KOPT-K1 (cell line): ENCODE results near the gene EPHB2.

Source experiments
- H3K27ac ChIP-seq: fragments of 200-600 bp; sonication (generic); 2 replicates; pipeline ENCODE4 v1.5.1; 2016; ENCODE audit warnings: antibody characterized with exemption, mild to moderate bottlenecking, low read depth, low read length; ENCODE audit not compliant: poor library complexity, severe bottlenecking
- H3K36me3 ChIP-seq: fragments of 200-600 bp; sonication (generic); 2 replicates; pipeline ENCODE4 v1.5.1; 2017; ENCODE audit warnings: antibody characterized with exemption, mild to moderate bottlenecking, low read length, moderate library complexity; ENCODE audit not compliant: insufficient read depth
- H3K9me3 ChIP-seq: fragments of 200-600 bp; sonication (generic); 2 replicates; pipeline ENCODE4 v1.5.1; 2017; ENCODE audit warnings: antibody characterized with exemption, low read length, mild to moderate bottlenecking; ENCODE audit not compliant: insufficient read depth, poor library complexity, severe bottlenecking

EPHB2 gene

GRCh38 chr1:22854688-22855565 is 144.3 kb downstream of the EPHB2 start:
- Histone ChIP-seq H3K36me3 (no peaks in the 10 kb centered on the region), H3K9me3 (no peaks in the 10 kb centered on the region), H3K27ac (no peak overlapping the region)

DNA sequence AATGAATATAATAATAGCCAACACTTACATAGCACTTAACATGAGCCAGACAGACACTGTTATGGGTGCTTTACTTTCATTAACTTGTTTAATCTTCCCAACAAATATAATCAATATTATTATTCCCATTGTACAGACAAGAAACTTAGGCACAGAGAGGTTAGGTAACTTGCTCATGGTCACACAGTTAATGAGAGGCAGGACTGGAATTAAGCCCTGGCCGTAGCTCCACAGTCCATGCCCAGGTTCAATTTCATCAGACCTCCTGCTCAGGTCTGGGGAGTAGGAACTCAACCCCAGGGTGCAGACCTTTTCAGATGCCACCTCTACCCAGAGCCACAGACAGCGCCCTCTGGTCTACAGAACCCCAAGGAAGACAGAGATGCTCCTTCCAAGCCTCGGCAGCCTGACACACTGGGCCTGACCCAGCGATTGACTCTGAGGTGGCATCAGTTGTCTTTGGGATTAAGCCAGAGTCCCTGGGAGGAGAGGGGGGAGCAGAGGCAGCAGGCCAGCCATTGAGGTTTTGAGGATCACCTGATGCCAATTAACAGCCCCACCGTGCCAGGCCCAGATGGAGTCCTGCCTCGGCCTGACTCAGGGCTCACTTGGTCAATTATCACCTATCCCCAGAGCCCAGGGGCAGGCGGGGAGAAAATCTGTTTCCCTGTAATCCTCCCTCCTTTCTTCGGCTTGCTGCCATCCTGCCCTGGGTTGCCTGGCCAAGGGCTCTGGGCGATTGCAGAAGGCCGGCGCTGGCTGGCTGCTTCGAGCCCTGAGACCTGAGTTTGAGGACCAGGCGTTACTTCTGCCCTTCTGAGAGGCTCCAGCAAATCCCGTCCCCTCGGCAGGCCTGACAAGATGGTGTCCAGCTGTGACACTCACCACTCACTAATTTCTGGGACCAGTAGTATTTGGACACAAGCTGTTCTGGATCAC is 145.3 kb downstream of the EPHB2 start:
- Histone ChIP-seq H3K27ac (no peak overlapping the region), H3K36me3 (no peaks in the 10 kb centered on the region), H3K9me3 (no peaks in the 10 kb centered on the region)

DNA sequence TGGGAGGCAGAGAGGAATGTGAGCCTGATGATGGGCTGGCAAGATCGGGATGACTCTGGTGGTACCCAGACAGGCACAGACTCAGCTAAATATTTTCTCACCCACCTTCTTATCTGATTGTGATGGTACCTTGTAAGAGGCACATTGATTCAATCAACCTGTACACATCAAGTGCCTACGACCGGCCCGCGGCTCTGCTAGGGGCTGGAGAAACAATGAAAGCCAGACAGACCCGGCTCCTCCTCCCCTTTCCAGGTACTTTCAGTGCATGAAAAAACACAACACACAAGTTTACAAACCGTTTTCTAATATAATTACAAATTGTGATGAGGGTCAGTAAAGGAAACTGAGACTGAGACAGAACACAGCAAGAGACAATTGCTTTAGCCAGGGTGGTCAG is 147.0 kb downstream of the EPHB2 start:
- no peaks in the 10 kb centered on the region for H3K36me3 ChIP-seq
- H3K9me3 ChIP-seq: no peaks in the 10 kb centered on the region
- no peak overlapping the region for H3K27ac ChIP-seq

DNA sequence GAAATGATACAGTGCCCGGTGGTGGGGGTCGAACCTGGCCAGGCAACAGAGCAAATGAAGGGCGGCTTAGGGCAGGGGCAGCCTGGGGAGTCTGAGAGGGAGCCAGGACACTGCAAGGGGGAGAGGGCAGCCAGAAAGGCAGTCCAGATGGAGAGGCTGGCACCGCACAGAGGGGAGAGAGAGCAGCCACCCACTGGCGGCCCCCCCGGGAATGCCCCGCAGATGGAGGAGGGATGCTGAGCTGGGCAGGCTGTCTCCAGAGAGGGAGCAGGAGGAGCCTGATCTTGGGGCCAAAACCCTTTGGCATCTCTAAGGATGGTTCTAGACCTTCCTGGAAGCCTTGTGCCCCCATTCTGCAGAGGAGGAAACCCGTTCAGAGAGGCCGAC is 149.8 kb downstream of the EPHB2 start:
- H3K9me3 ChIP-seq: no peaks in the 10 kb centered on the region
- no peaks in the 10 kb centered on the region for H3K36me3 ChIP-seq
- H3K27ac ChIP-seq: no peak overlapping the region

GRCh38 chr1:22860883-22861385 is 150.3 kb downstream of the EPHB2 start:
- no peaks in the 10 kb centered on the region for H3K36me3 ChIP-seq
- H3K9me3 ChIP-seq: no peaks in the 10 kb centered on the region
- H3K27ac ChIP-seq: no peak overlapping the region

- H3K36me3 ChIP-seq: no peaks in the 10 kb centered on the region
- no peak overlapping the region for H3K27ac ChIP-seq
- no peaks in the 10 kb centered on the region for H3K9me3 ChIP-seq
Observed at GRCh38 chr1:22861764-22862440, 151.3 kb downstream of the EPHB2 start.

DNA sequence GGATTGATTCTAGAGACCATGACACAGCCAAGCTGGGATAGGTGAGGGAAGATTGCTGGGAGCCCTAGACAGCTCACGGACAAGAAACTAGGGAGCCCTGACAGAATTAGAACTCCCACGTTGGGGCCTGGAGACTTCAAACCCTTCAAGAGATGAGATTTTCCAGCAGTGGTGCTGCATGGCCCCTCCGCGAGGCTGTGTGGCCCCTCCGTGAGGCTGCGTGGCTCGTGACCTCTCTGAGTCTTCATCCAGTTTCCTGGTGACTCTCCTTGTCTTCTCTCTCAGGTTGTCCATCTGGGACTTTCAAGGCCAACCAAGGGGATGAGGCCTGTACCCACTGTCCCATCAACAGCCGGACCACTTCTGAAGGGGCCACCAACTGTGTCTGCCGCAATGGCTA is 152.1 kb downstream of the EPHB2 start:
- H3K36me3 ChIP-seq: no peaks in the 10 kb centered on the region
- no peak overlapping the region for H3K27ac ChIP-seq
- no peaks in the 10 kb centered on the region for H3K9me3 ChIP-seq

GRCh38 chr1:22863766-22864165 is 153.1 kb downstream of the EPHB2 start:
- no peaks in the 10 kb centered on the region for H3K36me3 ChIP-seq

GRCh38 chr1:22864886-22865285 is 154.2 kb downstream of the EPHB2 start:
- Histone ChIP-seq H3K36me3 (no peaks in the 10 kb centered on the region), H3K9me3 (no peaks in the 10 kb centered on the region), H3K27ac (no peak overlapping the region)

More at GRCh38 chr1:22863766-22864165, 153.1 kb downstream of the EPHB2 start:
- H3K9me3 ChIP-seq: no peaks in the 10 kb centered on the region
- H3K27ac ChIP-seq: no peak overlapping the region

DNA sequence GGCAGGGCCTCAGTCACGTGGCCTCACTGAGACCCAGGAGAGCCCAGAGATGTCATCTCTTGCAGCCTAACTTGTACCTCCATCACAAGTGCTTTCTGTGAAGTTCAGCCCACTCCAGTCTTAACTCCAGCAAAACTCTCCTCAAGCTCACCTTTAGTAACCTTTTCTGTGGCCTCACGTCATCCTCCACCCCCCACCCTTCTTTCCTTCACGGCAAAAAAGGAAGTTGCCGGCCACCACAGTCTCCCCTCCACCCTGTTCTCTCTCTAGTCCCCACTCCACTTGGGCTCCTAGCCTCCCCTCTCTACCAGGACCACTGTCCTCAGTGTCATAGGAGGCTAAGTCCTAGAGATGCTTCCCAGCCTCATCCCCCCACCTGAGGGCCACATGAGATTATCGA is 155.1 kb downstream of the EPHB2 start:
- no peak overlapping the region for H3K27ac ChIP-seq
- H3K9me3 ChIP-seq: no peaks in the 10 kb centered on the region
- no peaks in the 10 kb centered on the region for H3K36me3 ChIP-seq

DNA sequence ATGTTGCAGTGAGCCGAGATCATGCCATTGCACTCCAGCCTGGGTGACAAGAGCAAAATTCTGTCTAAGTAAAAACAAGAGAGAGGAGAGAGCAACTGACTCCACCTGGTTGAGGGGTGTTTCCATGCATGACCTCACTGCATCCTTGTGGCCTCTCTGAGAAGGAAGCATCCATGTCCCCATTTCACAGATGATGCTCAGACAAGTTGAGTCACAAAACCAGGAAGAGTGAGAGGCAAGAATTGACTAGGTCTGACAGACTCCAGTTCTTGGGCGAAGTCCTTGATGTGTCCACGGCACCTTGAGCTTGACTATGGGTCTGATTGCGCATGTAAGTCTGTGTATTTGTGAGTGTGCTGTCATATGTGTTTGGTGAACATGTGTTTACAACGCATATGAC is 156.2 kb downstream of the EPHB2 start:
- Histone ChIP-seq H3K36me3 (no peaks in the 10 kb centered on the region), H3K27ac (no peak overlapping the region), H3K9me3 (no peaks in the 10 kb centered on the region)

DNA sequence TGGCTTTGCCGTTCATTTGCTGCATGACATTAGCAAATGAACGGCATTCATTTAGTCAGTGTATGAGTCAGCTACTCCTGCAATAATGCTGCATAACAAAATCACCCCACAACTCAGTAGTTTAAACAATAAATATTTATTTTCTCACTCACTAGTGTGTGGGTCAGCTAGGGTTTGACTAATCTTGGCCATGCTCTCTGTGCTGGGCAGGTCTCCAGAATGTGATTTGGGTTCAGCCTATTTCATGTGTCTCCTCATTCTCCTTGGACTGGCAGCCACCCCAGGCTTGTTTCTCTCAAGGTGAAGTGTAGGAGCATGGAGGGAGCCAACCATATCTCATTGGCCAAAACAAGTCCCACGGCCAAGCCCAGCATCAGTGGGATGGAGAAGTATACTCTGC is 157.7 kb downstream of the EPHB2 start:
- Histone ChIP-seq H3K36me3 (no peaks in the 10 kb centered on the region), H3K27ac (no peak overlapping the region)

DNA sequence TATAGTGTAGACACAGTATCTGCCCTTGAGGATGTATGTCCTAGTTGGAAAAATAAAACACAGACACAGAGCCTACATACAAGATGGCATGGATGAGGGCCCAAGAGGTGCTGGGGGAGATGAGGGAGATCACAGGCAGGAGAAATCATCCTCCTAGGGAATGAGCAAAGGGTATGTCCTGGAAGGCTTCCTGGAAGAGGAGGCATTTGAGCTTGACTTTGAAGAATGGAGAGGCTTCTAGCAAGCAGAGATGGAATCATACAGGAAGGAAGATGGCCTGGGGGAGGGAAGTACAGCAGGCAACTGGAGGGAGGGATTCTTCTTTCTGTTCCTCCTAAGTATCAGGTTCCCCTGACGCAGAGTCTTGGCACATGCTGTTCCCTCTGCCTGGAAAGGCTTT is 158.7 kb downstream of the EPHB2 start:
- Histone ChIP-seq H3K9me3 (no peaks in the 10 kb centered on the region), H3K27ac (no peak overlapping the region), H3K36me3 (no peaks in the 10 kb centered on the region)

More for the DNA sequence above, 157.7 kb downstream of the EPHB2 start:
- H3K9me3 ChIP-seq: no peaks in the 10 kb centered on the region

DNA sequence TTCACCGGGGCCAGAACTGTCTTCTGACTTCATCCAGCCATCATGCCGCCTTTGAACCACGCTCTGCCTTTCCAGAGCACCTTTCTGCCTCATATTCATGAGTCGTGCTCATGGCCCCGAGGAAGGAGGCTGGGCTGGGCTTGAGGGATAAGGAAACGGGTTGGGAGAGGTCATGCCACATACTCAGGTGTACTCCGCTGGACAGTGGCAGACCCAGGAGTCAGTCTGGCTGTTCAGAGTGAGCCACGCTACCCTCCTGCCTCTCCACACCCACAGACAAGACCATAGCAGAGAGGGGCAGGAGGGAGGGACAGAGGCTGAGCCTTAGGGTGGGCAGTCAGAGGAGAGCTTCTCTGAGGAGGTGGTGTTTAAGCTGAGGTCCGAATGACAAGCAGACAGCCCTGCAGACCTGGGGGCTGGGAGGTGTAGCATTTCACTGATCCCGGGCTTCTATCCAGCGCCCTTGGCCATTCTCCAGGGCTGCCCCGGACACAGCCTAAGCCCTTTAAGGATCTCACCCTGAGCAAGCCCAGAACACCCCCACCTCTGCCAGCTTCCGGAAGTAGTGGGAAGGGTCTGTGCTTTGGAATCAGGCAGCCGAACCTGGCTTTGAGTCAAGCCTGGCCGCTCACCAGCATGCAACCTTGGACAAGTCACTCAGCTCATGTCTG is 159.7 kb downstream of the EPHB2 start:
- Histone ChIP-seq H3K36me3 (no peaks in the 10 kb centered on the region), H3K27ac (no peak overlapping the region), H3K9me3 (no peaks in the 10 kb centered on the region)
